Activated CD4-positive, CD25-positive, alpha-beta regulatory T cell treated with anti-CD3 and anti-CD28 coated beads, Interleukin-2, amount 50 U/mL, for 24 hours (primary cell): ENCODE measurements around the gene CHST8.

Experiments
- ATAC-seq, 2 donors: fragments of 150-1000 bp; cut with Tn5 transposase; one replicate each; pipeline ENCODE4 v1.10.0; 2021; ENCODE audit warnings: mild to moderate bottlenecking in 1 of 2, moderate library complexity in 1 of 2

The CHST8 gene

GRCh38 chr19:33748231-33748630 lies 126.5 kb downstream of the CHST8 start:
- no peak for ATAC-seq

GRCh38 chr19:33749016-33749415 lies 127.3 kb downstream of the CHST8 start:
- no peak for ATAC-seq

- ATAC-seq, result no peak
Observed at GRCh38 chr19:33749619-33750175, 127.9 kb downstream of the CHST8 start.

GRCh38 chr19:33750587-33751435 lies 129.1 kb downstream of the CHST8 start:
- ATAC-seq, result no peak

GRCh38 chr19:33751436-33751770 lies 129.7 kb downstream of the CHST8 start:
- no peak for ATAC-seq

- no peak for ATAC-seq
Observed at GRCh38 chr19:33752018-33752800, 130.5 kb downstream of the CHST8 start.

- ATAC-seq, result no peak
Observed at GRCh38 chr19:33752945-33753344, 131.2 kb downstream of the CHST8 start.

GRCh38 chr19:33754361-33754760 lies 132.6 kb downstream of the CHST8 start:
- no peak for ATAC-seq

- ATAC-seq, result no peak
Observed at GRCh38 chr19:33755099-33756035, 133.6 kb downstream of the CHST8 start.

GRCh38 chr19:33756177-33756576 lies 134.4 kb downstream of the CHST8 start:
- no peak for ATAC-seq

GRCh38 chr19:33758541-33759013 lies 136.8 kb downstream of the CHST8 start:
- ATAC-seq, result no peak

GRCh38 chr19:33759356-33759755 lies 137.6 kb downstream of the CHST8 start:
- ATAC-seq, result no peak

- ATAC-seq, result no peak
Observed at GRCh38 chr19:33763633-33764371, 142.0 kb downstream of the CHST8 start.

- ATAC-seq, result no peak
Observed at GRCh38 chr19:33766623-33767022, 144.9 kb downstream of the CHST8 start.

- no peak for ATAC-seq
Observed at GRCh38 chr19:33767898-33768413, 146.2 kb downstream of the CHST8 start.

- no peak for ATAC-seq
Observed at GRCh38 chr19:33769208-33769607, 147.5 kb downstream of the CHST8 start.

GRCh38 chr19:33770107-33770506 lies 148.4 kb downstream of the CHST8 start:
- ATAC-seq, result no peak

GRCh38 chr19:33771384-33772101 lies 149.8 kb downstream of the CHST8 start:
- peak in 1 of 2 donors; percentile 25 for ATAC-seq

GRCh38 chr19:33772102-33772857 lies 150.5 kb downstream of the CHST8 start:
- no peak for ATAC-seq

GRCh38 chr19:33772858-33773180 lies 151.1 kb downstream of the CHST8 start:
- no peak for ATAC-seq
